PC-3 (cell line): Measurements from ENCODE around the gene KMT2E. TPM values are rescaled to one million over a fixed set of nuclear protein-coding genes. Genes with fewer than 3 reads are reported as not detected.

ENCODE experiments used
- ATAC-seq: fragments of 200-7000 bp; cut with Tn5 transposase; 2 replicates; pipeline ENCODE4 v1.9.1; 2020; ENCODE audit warnings: mild to moderate bottlenecking, moderate library complexity
- BruUV-seq: library from RNA; stranded (reverse); fragments of 400-500 nt; replicated peaks from 2 replicates; lab custom pipeline; 2021; lab: Mats Ljungman, UMichigan
- CTCF ChIA-PET: fragments of 300-600 bp; sonication (Branson Sonifier 250); formaldehyde crosslinking; loops from one replicate; lab custom pipeline; 2022; ENCODE audit warnings: antibody characterized with exemption; lab: Charles Lee
- POLR2A ChIA-PET: fragments of 300-600 bp; sonication (Branson Sonifier 250); formaldehyde crosslinking; loops from one replicate; lab custom pipeline; 2022; ENCODE audit warnings: antibody characterized with exemption; ENCODE audit not compliant: unreplicated experiment; lab: Charles Lee
- DNase-seq: peaks from one replicate; pipeline ENCODE4 v3.0.0-alpha.2; 2015
- H2AFZ ChIP-seq: fragments of 300-600 bp; sonication (generic); 2 replicates; pipeline ENCODE4 v1.6.0; 2016; ENCODE audit warnings: antibody characterized with exemption, low read length
- H3F3A ChIP-seq: fragments of 300-600 bp; sonication (generic); one replicate; pipeline ENCODE4 v1.6.0; 2017; ENCODE audit warnings: antibody characterized with exemption, low read length, control low read depth, mild to moderate bottlenecking; ENCODE audit not compliant: unreplicated experiment
- H3K27ac ChIP-seq: fragments of 300-600 bp; sonication (generic); 2 replicates; pipeline ENCODE4 v1.5.1; 2016; ENCODE audit warnings: mild to moderate bottlenecking, low read length
- H3K27me3 ChIP-seq: fragments of 300-600 bp; sonication (generic); 2 replicates; pipeline ENCODE4 v1.6.1; 2016; ENCODE audit warnings: low read length, mixed read lengths
- H3K36me3 ChIP-seq: fragments of 300-600 bp; sonication (generic); 2 replicates; pipeline ENCODE4 v1.6.1; 2016; ENCODE audit warnings: low read depth, mixed run types, low read length, mixed read lengths
- H3K4me1 ChIP-seq: fragments of 300-600 bp; sonication (generic); 2 replicates; pipeline ENCODE4 v1.5.1; 2016; ENCODE audit warnings: low read length; ENCODE audit not compliant: insufficient read depth
- H3K4me2 ChIP-seq: fragments of 300-600 bp; sonication (generic); 2 replicates; pipeline ENCODE4 v1.6.0; 2016; ENCODE audit warnings: low read length
- H3K4me3 ChIP-seq: fragments of 300-600 bp; sonication (generic); 2 replicates; pipeline ENCODE4 v1.5.1; 2016; ENCODE audit warnings: mild to moderate bottlenecking, low read length, mixed read lengths
- H3K79me2 ChIP-seq: fragments of 300-600 bp; sonication (generic); 2 replicates; pipeline ENCODE4 v1.6.1; 2017; ENCODE audit warnings: low read length, mixed read lengths
- H3K9ac ChIP-seq: fragments of 300-600 bp; sonication (generic); 2 replicates; pipeline ENCODE4 v1.6.0; 2016; ENCODE audit warnings: mild to moderate bottlenecking, low read length
- H3K9me2 ChIP-seq: fragments of 300-600 bp; sonication (generic); replicated peaks from 2 replicates; pipeline ENCODE4 v1.6.1; 2016; ENCODE audit warnings: mixed run types, low read length, mixed read lengths
- H3K9me3 ChIP-seq: fragments of 300-600 bp; sonication (generic); 2 replicates; pipeline ENCODE4 v1.6.1; 2016; ENCODE audit warnings: low read length, mixed read lengths
- H4K20me1 ChIP-seq: fragments of 300-600 bp; sonication (generic); 2 replicates; pipeline ENCODE4 v1.6.1; 2016; ENCODE audit warnings: low read length, mixed read lengths
- EZH2 ChIP-seq: fragments of 300-600 bp; sonication (generic); IDR thresholded peaks from one replicate; pipeline ENCODE4 v1.6.1; 2017; ENCODE audit warnings: antibody characterized with exemption, mild to moderate bottlenecking, low read length; ENCODE audit not compliant: unreplicated experiment
- EZH2phosphoT487 ChIP-seq: fragments of 300-600 bp; sonication (generic); IDR thresholded peaks from 2 replicates; pipeline ENCODE4 v1.6.1; 2018; ENCODE audit warnings: mild to moderate bottlenecking, antibody characterized with exemption, low read length, borderline replicate concordance
- intact Hi-C: fragments of 100-400 bp; cut with micrococcal nuclease; formaldehyde crosslinking; loops from 2 replicates; pipeline ENCODE4 v1.9.0; 2023
- total RNA-seq: library from RNA; depleted of rRNA; stranded (reverse); fragments of >200 nt; gene quantifications from 2 replicates; pipeline ENCODE4 v1.2.3, GENCODE V29; 2014
- TF ChIP-seq, protein P1 (sequence below): fragments of 300-600 bp; sonication (generic); conservative IDR thresholded peaks from 2 replicates; pipeline ENCODE4 v1.5.1; 2017; ENCODE audit warnings: antibody characterized with exemption, low read depth, mild to moderate bottlenecking, low read length

Gene KMT2E
- total RNA-seq, 1 experiment from 2014 or later, result 21.8 TPM

- TF ChIP-seq, protein P1, sequence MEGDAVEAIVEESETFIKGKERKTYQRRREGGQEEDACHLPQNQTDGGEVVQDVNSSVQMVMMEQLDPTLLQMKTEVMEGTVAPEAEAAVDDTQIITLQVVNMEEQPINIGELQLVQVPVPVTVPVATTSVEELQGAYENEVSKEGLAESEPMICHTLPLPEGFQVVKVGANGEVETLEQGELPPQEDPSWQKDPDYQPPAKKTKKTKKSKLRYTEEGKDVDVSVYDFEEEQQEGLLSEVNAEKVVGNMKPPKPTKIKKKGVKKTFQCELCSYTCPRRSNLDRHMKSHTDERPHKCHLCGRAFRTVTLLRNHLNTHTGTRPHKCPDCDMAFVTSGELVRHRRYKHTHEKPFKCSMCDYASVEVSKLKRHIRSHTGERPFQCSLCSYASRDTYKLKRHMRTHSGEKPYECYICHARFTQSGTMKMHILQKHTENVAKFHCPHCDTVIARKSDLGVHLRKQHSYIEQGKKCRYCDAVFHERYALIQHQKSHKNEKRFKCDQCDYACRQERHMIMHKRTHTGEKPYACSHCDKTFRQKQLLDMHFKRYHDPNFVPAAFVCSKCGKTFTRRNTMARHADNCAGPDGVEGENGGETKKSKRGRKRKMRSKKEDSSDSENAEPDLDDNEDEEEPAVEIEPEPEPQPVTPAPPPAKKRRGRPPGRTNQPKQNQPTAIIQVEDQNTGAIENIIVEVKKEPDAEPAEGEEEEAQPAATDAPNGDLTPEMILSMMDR, result no peak
- TF ChIP-seq EZH2phosphoT487 (no peak), EZH2 (no peak)
- Histone ChIP-seq H3K9ac (no peak overlapping the region), H3K27me3 (no peaks in the 10 kb centered on the region), H2AFZ (no peak overlapping the region), H3F3A (no peaks in the 10 kb centered on the region), H3K4me2 (no peak overlapping the region), H4K20me1 (no peaks in the 10 kb centered on the region), H3K79me2 (no peaks in the 10 kb centered on the region), H3K9me3 (no peaks in the 10 kb centered on the region), H3K4me3 (no peak overlapping the region), H3K36me3 (no peaks in the 10 kb centered on the region), H3K9me2 (no peaks in the 10 kb centered on the region), H3K27ac (no peak overlapping the region), H3K4me1 (peaks cover 9% of the 10 kb centered on the region)
- DNase-seq (no peak), ATAC-seq (no peak)
- BruUV-seq, result no TSS peak
- CTCF ChIA-PET, result no interaction called here
- POLR2A ChIA-PET, result no interaction called here
- intact Hi-C loops, result no loop called here
These were observed 48.0 kb upstream of the KMT2E start for GRCh38 chr7:104966022-104966421.

DNA sequence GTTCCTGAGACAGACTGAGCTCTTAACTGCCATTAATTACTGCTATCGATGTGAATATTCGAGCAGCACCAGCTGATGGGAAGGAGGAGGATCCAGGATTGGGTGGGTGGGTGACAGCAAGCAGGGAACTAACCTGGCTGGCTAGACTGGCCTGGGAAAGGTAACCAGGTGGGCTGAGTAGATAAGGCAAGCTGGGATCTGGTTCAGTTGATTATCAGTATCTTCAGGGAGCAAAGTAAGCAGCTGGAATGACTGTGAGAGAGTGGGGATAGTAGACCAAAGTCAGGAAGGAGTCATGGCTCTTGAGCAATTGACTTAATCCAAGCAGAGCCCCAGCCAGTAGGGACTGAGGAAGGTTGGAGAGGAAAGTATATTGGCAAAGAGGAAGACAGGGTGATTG is 46.9 kb upstream of the KMT2E start:
- ATAC-seq (no peak), DNase-seq (no peak)
- peaks cover 9% of the 10 kb centered on the region for H3K4me1 ChIP-seq
- no peak overlapping the region for H3K4me2 ChIP-seq
- no peak overlapping the region for H3K27ac ChIP-seq
- H3K4me3 ChIP-seq, result no peak overlapping the region
- intact Hi-C loops, result no loop called here
- no peaks in the 10 kb centered on the region for H3K79me2 ChIP-seq
- H4K20me1 ChIP-seq, result no peaks in the 10 kb centered on the region
- H3K27me3 ChIP-seq, result no peaks in the 10 kb centered on the region
- no peaks in the 10 kb centered on the region for H3F3A ChIP-seq
- TF ChIP-seq EZH2, result no peak
- BruUV-seq, result no TSS peak
- no peaks in the 10 kb centered on the region for H3K9me2 ChIP-seq
- H3K9ac ChIP-seq, result no peak overlapping the region
- CTCF ChIA-PET, result interaction anchor here (0.5 kb wide), 1 partner anchor 1118 kb away, joined by 5 read pairs; no protein-coding TSS in a partner anchor
- POLR2A ChIA-PET, result no interaction called here
- H2AFZ ChIP-seq, result no peak overlapping the region
- no peaks in the 10 kb centered on the region for H3K36me3 ChIP-seq
- H3K9me3 ChIP-seq, result no peaks in the 10 kb centered on the region

- no peak overlapping the region for H2AFZ ChIP-seq
- ChIA-PET CTCF (interaction anchor here (0.5 kb wide), 1 partner anchor 1118 kb away, joined by 5 read pairs; no protein-coding TSS in a partner anchor), POLR2A (no interaction called here)
- no peak overlapping the region for H3K4me3 ChIP-seq
- intact Hi-C loops, result no loop called here
- H3K36me3 ChIP-seq, result no peaks in the 10 kb centered on the region
- no peaks in the 10 kb centered on the region for H3K27me3 ChIP-seq
- no peaks in the 10 kb centered on the region for H3F3A ChIP-seq
- peaks cover 6% of the 10 kb centered on the region for H3K4me1 ChIP-seq
- no peak overlapping the region for H3K27ac ChIP-seq
- no peaks in the 10 kb centered on the region for H4K20me1 ChIP-seq
- no peaks in the 10 kb centered on the region for H3K9me2 ChIP-seq
- H3K9me3 ChIP-seq, result no peaks in the 10 kb centered on the region
- TF ChIP-seq EZH2 (no peak), EZH2phosphoT487 (no peak)
- TF ChIP-seq, protein P1, result no peak
- no TSS peak for BruUV-seq
- no peak overlapping the region for H3K9ac ChIP-seq
- ATAC-seq (no peak), DNase-seq (no peak)
- H3K4me2 ChIP-seq, result no peak overlapping the region
- no peaks in the 10 kb centered on the region for H3K79me2 ChIP-seq
These were observed 46.4 kb upstream of the KMT2E start for GRCh38 chr7:104967595-104967994.
